ENCODE results near the gene PYGO2. TPM values are rescaled to one million over a fixed set of nuclear protein-coding genes. Genes with fewer than 3 reads are reported as not detected.

Gene PYGO2
- total RNA-seq, 1 experiment from 2014 or later = 33.2 TPM

DNA sequence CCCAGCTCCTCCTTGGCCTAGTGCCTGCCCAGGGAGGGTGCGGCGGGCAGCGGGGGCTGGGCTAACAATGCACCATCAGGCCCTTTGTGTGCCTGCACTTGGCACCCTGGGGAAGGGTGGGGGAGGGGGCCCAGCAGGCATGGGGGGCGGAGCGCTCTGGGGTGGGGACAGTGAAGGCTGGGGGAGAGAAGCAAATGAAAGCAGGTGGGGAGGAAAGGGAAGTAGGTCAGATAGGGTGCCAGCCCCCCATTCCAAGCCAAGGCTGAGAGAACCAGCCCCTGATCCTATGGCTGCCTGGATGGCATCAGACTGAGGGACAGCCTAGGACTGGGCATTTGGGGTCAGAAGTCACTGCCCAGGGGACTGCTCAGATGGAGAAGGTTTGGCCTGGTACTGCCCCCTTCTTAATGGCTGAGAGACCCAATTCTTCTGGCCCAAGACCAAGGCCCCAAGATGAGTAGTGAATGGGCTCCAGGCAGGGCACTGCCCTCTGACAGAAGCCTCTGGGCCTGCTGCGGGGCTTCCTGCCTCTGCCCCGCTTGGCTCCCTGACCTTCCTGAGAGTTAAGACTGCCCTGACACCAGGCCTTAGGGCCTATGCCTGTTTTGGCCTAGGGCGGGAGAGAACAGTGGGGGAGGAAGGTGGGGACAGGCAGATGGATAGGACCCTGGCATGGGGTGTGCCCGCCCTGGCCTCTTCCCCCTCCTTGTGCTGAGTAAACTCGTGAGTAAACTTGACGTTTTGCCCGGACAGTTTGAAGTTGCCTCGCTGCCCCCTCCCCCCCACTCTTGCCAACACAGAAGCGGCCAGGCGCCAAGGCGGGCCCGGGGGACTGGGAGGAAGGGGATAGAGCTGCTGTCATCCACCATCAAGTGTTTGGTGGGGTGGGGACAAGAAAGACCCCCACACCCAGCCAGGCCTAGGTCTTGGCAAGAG, 43.8 kb upstream of the PYGO2 start:
- Histone ChIP-seq H3K9me3 (ENCODE audit: insufficient read depth, low read depth) (no peaks in the 10 kb centered on the region), H3K27me3 (ENCODE audit: insufficient read depth, low read depth) (no peaks in the 10 kb centered on the region), H3K4me2 (peak overlapping the region; percentile 91), H3K4me1 (replicated peaks; ENCODE audit: insufficient read depth) (peaks cover 10% of the 10 kb centered on the region), H3K79me2 (ENCODE audit: low read depth) (peaks cover 62% of the 10 kb centered on the region), H2AFZ (no peak overlapping the region), H3F3A (ENCODE audit: insufficient read depth, low read depth) (peaks cover 16% of the 10 kb centered on the region), H3K36me3 (ENCODE audit: low read depth) (no peaks in the 10 kb centered on the region), H4K20me1 (ENCODE audit: insufficient read depth) (peaks cover 14% of the 10 kb centered on the region), H3K4me3 (peak overlapping the region; percentile 100; the same call in 1 of the 2 replicates), H3K27ac (peak overlapping the region; percentile 60; the same call in 1 of the 2 replicates), H3K9me2 (ENCODE audit: insufficient read depth) (no peaks in the 10 kb centered on the region)
- no TSS peak for BruUV-seq (replicated peaks)
- intact Hi-C loops (cut with micrococcal nuclease; ENCODE audit: unreplicated experiment) = no loop called here
- ChIA-PET POLR2A (ENCODE audit: unreplicated experiment) (no interaction called here), CTCF (no interaction called here)
- DNase-seq = no peak
- TF ChIP-seq, protein P1, sequence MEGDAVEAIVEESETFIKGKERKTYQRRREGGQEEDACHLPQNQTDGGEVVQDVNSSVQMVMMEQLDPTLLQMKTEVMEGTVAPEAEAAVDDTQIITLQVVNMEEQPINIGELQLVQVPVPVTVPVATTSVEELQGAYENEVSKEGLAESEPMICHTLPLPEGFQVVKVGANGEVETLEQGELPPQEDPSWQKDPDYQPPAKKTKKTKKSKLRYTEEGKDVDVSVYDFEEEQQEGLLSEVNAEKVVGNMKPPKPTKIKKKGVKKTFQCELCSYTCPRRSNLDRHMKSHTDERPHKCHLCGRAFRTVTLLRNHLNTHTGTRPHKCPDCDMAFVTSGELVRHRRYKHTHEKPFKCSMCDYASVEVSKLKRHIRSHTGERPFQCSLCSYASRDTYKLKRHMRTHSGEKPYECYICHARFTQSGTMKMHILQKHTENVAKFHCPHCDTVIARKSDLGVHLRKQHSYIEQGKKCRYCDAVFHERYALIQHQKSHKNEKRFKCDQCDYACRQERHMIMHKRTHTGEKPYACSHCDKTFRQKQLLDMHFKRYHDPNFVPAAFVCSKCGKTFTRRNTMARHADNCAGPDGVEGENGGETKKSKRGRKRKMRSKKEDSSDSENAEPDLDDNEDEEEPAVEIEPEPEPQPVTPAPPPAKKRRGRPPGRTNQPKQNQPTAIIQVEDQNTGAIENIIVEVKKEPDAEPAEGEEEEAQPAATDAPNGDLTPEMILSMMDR (conservative IDR thresholded peaks at IDR 0.05) = no peak
- no peak for TF ChIP-seq EZH2 (IDR thresholded peaks at IDR 0.05; ENCODE audit: low read depth)

DNA sequence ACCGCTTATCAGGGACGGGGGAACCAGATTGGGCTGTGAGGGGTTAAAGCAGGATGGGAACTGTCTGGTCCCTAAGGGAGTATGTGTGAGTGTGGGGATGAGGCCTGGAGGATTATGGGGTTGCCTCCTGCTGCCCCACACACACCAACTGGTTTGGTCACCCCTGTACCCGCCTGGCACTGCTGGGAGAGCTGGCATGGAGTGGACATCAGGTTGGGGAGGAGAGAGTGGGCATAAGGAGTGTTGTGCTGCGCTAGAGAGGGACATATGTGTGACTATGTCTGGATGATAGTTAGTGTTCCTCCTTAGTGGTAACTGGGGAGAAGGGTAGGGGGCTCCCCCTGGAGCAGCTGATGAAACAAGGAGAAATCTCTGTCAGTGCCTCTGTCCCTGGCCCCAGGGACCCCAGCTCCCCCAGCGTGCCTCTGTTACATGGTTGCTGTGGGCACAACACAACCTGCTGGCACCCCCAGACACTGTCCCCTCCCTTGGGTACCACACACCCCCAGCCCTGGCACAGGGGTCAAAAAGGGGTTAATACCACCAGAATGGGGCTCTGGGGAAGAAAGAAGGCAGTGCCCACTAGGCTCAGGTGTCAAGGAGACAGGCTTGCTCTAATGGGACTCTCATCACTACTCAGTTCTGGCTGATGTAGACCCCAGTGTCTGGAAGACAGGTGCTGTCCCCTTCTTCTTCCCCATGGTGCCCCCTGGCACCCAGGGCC, 42.9 kb upstream of the PYGO2 start:
- H3K9me3 ChIP-seq (ENCODE audit: insufficient read depth, low read depth) = no peaks in the 10 kb centered on the region
- no peaks in the 10 kb centered on the region for H3K36me3 ChIP-seq (ENCODE audit: low read depth)
- H4K20me1 ChIP-seq (ENCODE audit: insufficient read depth) = peaks cover 10% of the 10 kb centered on the region
- peak overlapping the region; percentile 91 for H3K4me2 ChIP-seq
- intact Hi-C loops (cut with micrococcal nuclease; ENCODE audit: unreplicated experiment) = loop anchor here (5.0 kb wide), 1 partner anchor 42 kb away; the partner anchor contains the start of gene PYGO2
- H3K4me3 ChIP-seq = peak overlapping the region; percentile 100
- CTCF ChIA-PET = no interaction called here
- peaks cover 16% of the 10 kb centered on the region for H3F3A ChIP-seq (ENCODE audit: insufficient read depth, low read depth)
- POLR2A ChIA-PET (ENCODE audit: unreplicated experiment) = interaction anchor here (0.6 kb wide), 2 partner anchors 31 to 45 kb away, joined by 3 to 5 read pairs; no protein-coding TSS in a partner anchor
- BruUV-seq (replicated peaks) = no TSS peak
- H3K27ac ChIP-seq = peak overlapping the region; percentile 60
- no peaks in the 10 kb centered on the region for H3K9me2 ChIP-seq (ENCODE audit: insufficient read depth)
- H2AFZ ChIP-seq = 0 out of 2 replicates have a peak overlapping the region, but pooled peaks have one; percentile 77
- peaks cover 19% of the 10 kb centered on the region for H3K4me1 ChIP-seq (replicated peaks; ENCODE audit: insufficient read depth)
- no peaks in the 10 kb centered on the region for H3K27me3 ChIP-seq (ENCODE audit: insufficient read depth, low read depth)
- no peak for TF ChIP-seq EZH2 (IDR thresholded peaks at IDR 0.05; ENCODE audit: low read depth)
- TF ChIP-seq, protein P1 (conservative IDR thresholded peaks at IDR 0.05) = no peak
- peaks cover 70% of the 10 kb centered on the region for H3K79me2 ChIP-seq (ENCODE audit: low read depth)
- DNase-seq = no peak

DNA sequence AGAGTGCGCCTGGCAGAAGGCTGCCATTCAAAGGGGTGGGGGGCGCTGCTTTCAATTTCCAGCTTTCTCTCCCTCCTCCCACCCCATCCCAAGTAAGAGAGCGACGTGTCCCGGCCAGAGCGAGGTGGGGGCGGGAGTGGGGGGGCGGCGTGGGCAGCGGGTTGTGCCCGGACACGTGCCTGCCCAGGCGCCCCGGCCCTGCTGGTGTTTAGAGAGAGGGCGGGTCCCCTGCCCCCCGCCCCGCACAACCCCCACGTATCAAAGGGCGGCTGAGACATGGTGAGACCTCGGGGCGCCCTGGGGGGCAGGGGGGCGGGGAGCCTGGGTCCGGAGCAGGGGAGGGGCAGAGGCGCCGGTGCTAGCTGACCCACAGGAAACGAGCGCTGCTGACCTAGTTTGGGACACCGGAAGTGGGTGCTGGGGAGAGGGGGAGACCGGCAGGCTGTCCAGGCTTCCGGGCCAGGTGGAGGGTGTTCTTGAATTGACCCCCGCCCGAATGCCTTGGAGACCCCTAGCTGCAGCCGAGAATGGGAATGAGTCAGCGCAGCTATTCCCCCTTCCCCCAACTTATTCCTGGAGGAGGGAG, 42.3 kb upstream of the PYGO2 start:
- Histone ChIP-seq H3K27ac (peak overlapping the region; percentile 60), H4K20me1 (ENCODE audit: insufficient read depth) (peaks cover 9% of the 10 kb centered on the region; the same call in 1 of the 2 replicates), H3K9me3 (ENCODE audit: insufficient read depth, low read depth) (no peaks in the 10 kb centered on the region), H3K9me2 (ENCODE audit: insufficient read depth) (no peaks in the 10 kb centered on the region), H3K27me3 (ENCODE audit: insufficient read depth, low read depth) (no peaks in the 10 kb centered on the region), H3K4me1 (replicated peaks; ENCODE audit: insufficient read depth) (peaks cover 20% of the 10 kb centered on the region), H3K4me3 (peak overlapping the region; percentile 100), H3K4me2 (peak overlapping the region; percentile 91), H3F3A (ENCODE audit: insufficient read depth, low read depth) (peaks cover 16% of the 10 kb centered on the region), H2AFZ (peak overlapping the region; percentile 77; the same call in 1 of the 2 replicates), H3K79me2 (ENCODE audit: low read depth) (peaks cover 69% of the 10 kb centered on the region), H3K36me3 (ENCODE audit: low read depth) (no peaks in the 10 kb centered on the region)
- ChIA-PET POLR2A (ENCODE audit: unreplicated experiment) (interaction anchor here (0.6 kb wide), 2 partner anchors 12 to 31 kb away, joined by 4 to 5 read pairs; no protein-coding TSS in a partner anchor), CTCF (interaction anchor here (0.6 to 0.7 kb wide), 2 partner anchors 13 to 48 kb away, joined by 7 to 10 read pairs; no protein-coding TSS in a partner anchor)
- DNase-seq = peak in 1 of 2 experiments; percentile 62
- no TSS peak for BruUV-seq (replicated peaks)
- intact Hi-C loops (cut with micrococcal nuclease; ENCODE audit: unreplicated experiment) = loop anchor here (5.0 kb wide), 1 partner anchor 42 kb away; the partner anchor contains the start of gene PYGO2
- no peak for TF ChIP-seq EZH2 (IDR thresholded peaks at IDR 0.05; ENCODE audit: low read depth)
- TF ChIP-seq, protein P1 (conservative IDR thresholded peaks at IDR 0.05) = no peak

Data from PC-9 (cell line).